ELR (cell line): ENCODE data around the gene BPI.
"Not testable (repeated sequence)": the region's sequence is repeated elsewhere in the genome, so short reads cannot be mapped to it uniquely, and the experiment has no call there.

Experiments used
- DNase-seq: peaks from one replicate; pipeline ENCODE4 v3.0.0-alpha.2; 2015; ENCODE audit warnings: low read depth

The BPI gene

DNA sequence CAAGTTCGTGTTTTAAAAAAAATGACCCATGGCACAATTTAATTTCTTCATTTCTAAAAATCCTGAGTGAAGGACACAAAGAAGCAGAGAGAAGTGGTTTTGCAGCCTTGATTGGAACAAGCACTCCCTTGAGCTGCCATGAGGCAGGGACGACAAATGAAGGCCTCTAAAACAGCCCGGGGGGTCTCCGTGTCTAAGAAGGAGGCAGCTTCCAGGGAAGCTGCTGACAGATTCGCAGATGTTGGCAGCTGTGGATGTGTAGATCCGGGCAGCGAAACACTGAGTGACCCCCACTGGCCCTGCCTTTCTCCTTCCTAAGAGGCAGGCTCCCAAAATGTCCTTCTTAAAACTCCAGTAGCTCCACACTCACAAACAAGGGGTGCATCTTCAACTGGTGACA is 32.8 kb downstream of the BPI start:
- no peak for DNase-seq

DNA sequence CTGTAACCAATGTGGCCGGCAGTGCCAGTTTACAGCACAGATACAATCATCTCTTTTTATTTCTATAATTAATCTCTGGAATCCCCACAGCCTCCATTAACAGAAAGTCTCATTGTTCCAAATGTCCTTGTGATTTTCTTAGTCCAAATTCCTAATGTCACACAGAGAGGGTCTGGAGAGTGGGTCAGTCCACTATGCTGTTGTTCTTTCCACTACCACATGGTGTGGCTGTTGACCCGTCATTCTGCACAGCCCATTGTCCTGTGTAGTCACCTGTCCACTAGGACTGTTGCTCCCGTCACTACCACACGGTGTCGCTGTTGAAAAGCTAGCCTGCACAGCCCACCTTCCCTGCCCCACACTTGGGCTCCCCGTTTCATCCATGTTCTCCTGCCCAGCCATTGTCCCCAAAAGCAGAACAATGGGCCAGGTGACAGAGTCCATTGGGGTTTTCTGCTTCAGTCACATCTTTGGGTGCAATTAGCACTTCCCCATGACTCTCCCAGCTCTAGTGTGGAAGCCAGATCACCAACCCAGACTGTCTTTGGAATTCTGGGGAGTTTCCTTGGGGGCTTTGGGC is 33.7 kb downstream of the BPI start:
- DNase-seq, result peak; percentile 75

DNA sequence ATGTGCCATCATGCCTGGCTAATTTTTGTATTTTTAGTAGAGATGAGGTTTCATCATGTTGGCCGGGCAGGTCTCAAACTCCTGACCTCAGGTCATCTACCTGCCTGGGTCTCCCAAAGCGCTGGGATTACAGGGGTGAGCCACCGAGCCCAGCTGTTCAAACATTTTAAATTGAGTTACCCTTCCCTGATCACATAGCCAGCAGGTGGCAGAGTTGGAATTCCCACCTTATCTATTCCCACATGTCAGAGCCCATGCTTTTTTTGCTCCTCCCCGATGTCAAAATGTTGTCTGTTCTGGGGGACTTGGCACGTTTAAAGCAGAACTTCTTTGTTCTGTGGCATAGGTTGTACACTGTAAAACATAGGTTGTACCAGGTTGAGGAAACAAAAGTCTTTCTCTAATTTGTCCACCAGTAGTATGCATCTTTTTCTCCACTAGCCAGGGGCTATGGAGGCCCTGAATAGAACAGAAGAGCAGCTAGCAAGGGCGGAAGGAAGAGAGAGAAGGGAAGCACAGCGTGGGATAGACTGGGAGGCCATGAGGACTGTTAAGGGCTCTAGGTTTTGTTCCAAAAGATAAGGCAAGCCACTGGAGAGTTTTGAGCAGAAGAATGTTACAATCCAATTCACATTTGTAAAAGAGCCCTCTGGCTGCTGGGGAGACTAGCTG is 35.0 kb downstream of the BPI start:
- peak; percentile 49 for DNase-seq

DNA sequence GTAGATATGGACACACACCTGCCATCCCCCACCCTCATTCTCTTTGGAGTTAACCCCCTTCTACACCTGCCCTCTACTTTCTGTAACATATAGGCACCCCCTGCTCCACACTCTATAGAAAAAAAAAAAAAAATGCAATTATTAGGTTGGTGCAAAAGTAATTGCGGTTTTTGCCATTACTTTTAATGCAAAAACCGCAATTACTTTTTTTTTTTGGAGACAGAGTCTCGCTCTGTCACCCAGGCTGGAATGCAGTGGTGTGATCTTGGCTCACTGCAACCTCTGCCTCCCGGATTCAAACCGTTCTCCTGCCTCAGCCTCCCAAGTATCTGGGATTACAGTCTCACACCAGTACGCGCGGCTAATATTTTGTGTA is 35.6 kb downstream of the BPI start:
- DNase-seq, result not testable (repeated sequence)

DNA sequence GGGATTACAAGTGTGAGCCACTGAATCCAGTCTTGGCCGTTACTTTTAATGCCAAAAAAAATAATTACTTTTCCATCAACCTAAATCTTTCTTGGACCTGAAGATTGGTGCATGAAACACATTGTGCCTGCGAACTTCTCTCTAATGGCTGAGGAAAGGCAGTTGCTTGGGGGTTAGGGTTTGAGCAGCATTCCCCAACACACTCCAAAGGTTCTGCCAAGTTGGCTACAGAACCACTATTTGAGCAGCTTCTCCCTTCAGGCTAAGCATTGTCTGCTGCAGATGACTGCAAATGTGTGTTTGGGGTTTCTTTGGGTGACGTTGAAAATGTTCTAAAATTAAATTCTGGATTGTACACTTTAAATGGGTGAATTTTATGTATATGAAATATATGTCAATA is 36.0 kb downstream of the BPI start:
- DNase-seq, result no peak

DNA sequence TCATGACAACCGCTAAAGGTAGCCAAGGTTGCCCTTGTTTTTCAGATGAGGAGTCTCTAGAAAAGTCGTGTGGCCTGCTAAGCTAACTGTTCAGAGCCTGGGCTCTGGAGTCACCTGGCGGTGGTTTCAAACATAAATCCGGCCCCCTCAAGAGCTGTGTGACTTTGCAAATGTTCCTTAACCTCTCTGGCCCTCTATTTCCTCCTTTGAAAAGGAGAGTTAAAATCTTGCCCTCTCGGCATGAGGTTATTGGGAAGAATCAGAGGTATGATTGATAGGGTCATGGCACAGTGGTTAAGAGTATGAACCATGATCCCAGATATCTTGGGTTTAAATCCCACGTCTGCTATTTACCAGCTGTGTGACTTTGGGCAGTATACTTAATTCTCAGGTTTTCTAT is 36.7 kb downstream of the BPI start:
- no peak for DNase-seq

DNA sequence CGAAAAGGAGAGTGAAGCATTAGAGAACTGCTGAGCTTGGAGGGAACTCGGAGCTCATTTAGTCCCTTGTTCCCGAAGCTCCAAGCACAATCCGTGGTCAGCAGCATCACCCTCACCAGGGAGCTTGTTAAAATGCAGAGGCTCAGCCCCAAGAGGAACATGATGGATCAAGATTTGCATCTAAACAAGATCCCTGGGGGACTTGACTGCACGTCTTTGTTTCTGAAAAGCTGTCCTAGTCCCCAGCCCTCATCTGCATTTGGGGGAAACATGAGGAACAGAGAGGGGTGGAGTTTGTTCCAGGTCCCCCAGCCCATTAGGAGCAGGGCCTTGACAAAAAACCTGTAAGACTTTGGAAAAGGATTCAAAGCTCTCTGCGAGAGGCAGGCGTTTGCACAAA is 38.3 kb downstream of the BPI start:
- DNase-seq, result no peak

DNA sequence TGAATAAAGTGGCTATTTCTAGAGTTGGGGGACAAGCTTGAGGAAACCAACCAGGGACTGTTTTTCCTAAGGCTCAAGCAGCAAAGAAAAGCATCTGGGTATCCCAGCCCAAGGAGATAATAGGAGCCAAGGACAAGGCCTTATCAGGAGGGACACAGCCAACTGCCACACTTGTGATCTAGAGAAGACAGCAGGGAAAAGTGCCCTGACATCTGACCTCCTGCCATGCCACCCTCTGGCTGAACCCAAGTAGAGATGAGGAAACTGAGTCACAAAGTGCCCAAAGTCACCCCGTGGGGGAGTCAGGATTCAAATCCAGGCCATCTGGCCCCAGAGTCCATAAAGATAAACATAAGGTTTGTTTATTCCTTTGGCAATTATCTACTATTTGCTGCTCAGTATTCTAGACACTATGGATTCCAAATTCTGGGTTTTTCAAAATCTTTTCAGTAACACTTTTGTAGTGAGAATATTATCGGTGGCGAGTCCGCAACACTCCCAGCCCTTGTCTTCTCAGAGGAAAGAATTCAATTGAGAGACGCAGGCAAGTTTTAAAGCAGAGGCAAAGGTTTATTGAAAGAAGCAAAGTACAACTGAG is 38.9 kb downstream of the BPI start:
- DNase-seq, result no peak

DNA sequence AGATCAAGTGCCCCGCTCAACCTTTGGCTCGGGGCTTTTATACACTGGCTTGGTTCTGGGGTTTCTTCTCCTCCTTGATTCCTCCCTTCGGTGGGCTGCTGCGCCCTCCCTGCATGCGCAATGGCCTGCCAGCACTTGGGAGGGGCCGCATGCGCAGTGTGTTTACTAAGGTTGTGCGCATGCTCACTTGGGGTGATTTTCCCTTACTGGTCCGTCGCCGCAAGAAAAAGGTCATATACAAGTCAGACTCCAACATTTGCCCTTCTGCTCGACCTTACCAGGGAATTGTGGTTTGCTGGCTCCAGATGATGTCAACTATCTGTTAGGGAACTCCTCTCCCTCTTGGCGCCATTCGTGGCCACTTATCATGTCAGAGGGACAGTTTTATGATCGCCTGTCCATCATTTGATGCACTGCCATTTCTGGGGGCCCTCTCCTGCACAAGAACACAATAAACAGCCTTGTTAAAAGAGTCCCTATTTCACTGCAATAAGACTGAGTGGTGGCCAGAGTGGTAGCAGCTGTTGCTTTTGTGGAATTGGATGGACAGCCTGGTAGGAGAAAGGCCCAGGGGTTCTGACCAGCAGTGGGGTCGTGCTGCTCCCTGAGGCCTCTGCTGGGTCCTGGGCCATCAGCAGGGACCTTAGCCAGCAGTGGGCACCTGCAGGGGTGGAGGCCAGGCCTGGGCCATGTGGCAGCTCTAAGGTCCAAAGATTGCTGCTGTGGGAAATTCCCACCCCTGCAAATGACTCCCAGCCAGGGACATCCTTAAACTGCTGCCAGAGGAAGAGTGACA is 39.6 kb downstream of the BPI start:
- DNase-seq, result peak; percentile 70

DNA sequence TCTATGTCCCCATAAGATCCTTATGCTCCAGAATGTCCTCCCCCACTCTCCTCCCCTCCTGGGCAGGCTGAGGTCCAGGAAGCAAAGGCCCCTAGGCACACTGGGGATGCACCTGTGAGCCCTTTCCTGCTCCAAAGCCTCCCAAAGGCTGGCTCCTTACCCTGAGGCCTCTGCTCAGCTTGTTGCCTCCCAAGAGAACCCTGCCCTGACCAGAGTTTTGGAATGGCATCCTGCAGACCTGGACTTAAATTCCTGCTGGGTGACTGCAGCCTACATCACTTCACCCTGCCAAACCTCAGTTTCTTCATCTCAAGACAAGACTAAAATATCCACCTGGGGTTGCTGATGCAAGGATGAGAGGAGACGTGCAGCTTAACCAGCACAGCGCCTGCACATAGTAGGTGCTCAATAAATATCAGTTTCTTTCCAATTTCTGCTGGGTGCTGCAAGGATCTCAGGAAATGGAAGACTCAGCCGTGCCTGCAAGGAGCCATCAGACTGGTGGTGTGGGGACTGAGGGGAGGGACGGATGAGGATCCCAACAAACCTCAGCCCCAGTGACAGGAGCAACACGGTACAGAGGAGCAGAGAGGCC is 40.2 kb downstream of the BPI start:
- DNase-seq, result no peak

DNA sequence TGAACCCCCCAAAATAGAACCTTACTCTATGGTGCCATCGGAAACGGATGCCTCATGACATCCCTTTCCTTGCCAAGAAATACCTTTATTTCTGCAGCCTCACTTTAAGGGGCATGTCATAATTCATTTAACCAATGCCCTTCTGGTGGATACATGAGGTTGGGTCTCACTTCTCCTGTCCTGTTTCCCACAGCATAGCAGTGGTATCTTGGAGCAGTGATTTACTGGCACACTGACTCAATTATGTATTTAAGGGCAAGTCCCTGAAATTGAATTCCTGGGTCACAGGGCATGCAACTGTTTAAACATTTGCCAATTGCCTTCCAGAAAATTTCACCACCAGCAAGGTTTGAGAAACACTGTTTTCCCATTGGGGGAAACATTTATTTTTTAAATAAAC is 41.7 kb downstream of the BPI start:
- no peak for DNase-seq

DNA sequence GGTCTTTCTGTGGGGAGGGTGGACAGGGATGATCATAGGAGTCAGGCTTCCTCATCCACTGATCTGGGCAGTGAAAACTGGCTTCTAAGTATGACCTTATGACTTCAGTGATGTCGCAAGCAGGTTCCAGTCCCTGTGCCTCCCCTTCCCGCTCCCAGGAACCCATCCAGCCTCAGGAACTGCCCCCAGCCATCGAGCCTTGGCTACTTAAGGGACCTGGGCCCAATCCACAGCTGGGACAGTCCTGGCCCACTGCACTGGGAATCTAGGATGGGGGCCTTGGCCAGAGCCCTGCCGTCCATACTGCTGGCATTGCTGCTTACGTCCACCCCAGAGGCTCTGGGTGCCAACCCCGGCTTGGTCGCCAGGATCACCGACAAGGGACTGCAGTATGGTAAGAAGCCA is 42.3 kb downstream of the BPI start, which contains the start of gene LBP:
TSS of gene LBP (plus strand) at position 236 of the 405 bp plus-strand sequence. CDS start at position 271, 35 bp downstream.
- no peak for DNase-seq

DNA sequence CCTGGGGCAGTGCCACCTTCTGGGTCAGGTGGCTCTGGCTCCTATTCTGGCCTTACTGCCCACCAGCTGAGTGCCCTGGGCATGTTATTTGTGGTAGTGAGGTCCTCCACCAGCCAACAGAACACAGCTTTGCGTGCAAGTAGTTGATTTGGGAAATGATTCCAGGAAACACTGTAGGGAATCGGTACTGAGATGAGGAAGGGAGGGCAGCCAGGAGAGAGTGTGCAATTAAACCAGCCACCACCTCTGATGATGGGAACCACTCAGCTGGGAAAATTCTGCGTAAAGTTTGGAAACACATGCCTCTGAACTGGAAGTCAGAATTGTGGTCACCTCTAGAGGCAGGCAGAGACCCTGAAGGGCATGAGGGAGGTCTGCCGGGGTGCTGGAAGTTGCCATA is 42.8 kb downstream of the BPI start:
- no peak for DNase-seq

DNA sequence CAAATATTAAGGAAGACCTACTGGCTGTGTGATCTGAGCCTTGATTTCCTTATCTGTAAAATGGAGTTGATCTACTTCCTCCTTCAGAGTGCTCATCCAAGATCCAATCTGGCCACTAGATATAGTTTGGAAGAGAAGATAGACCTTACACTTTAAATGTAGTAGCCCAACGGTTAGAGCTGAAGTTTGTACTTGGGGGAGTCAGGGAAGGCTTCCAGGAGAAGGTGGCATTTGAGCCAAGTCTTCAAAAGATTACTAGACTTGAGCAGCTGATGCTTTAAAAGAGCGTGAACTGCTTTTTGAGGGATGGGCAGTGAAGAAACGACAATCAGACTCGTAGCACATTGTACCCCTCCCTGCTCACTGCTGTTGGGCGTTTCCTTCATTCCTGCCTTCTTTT is 45.9 kb downstream of the BPI start:
- no peak for DNase-seq

DNA sequence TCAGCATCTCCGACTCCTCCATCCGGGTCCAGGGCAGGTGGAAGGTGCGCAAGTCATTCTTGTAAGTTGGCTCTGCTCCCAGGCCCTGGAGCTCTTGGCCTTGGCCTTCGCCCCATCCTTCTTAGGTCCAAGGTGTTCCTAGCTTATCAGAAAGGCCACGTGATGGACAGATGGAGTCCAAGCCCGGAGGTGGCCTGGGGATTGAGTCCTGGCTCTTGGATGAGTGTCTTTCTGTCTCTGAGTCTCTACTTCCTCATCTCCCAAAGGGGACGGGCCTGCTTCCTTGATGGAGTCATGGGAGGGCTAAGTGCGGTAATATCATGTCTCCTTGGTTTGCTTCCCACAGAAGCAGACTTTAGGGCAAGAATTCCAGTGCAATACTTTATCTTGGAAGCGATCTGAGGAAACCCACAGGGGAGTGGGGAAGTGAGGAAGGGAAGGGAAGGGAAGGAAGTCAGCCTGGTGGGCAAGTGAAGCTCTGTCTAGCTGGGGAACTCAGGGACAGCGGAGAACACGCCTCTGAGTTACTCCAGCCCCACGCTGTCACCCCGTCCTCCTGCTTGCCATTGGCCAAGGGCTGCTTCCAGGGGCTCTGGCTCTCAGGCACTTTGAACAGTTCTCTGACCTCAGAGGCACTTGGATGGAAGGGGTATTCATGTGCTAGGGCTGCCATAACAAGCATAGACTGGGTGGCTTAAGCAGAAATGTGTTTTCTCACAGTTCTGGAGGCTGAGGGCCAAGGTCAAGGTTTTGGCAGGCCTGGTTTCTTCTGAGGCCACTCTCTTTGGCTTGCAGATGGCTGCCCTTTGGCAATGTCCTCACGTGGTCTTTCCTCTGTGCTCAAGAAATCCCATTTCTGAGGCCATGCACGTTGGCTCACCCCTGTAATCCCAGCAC is 47.2 kb downstream of the BPI start:
- no peak for DNase-seq

DNA sequence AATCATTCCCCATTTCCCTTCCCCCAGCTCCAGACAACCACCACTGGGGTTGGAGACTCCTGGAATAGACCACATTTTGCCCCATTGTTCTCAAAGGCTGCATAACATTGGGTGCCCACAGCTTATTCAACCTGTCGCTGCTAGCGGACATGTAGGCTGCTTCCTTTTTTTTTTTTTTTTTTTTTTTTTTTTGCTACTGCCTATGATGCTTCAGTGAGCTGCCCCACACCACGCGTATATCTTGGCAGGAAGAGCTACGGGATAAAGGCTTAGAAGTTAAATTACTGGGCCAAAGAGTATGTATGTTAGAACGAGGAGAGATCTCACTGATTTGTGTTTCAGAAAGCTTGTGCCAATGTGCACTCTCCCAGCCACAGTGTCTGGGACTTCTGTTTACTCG is 49.4 kb downstream of the BPI start:
- DNase-seq, result no peak

DNA sequence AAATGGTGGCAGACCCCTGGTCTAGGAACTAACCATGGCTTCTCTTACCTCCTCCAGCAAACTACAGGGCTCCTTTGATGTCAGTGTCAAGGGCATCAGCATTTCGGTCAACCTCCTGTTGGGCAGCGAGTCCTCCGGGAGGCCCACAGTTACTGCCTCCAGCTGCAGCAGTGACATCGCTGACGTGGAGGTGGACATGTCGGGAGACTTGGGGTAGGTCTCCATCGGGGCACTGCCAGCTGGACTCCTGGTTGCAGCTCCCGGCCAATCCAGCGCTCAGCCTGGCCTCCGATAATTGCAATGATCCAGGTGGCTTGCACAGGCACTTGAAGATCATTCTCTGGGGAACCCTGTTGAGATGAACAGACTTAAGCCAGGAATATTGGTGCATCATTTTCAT is 50.3 kb downstream of the BPI start:
- DNase-seq, result no peak

DNA sequence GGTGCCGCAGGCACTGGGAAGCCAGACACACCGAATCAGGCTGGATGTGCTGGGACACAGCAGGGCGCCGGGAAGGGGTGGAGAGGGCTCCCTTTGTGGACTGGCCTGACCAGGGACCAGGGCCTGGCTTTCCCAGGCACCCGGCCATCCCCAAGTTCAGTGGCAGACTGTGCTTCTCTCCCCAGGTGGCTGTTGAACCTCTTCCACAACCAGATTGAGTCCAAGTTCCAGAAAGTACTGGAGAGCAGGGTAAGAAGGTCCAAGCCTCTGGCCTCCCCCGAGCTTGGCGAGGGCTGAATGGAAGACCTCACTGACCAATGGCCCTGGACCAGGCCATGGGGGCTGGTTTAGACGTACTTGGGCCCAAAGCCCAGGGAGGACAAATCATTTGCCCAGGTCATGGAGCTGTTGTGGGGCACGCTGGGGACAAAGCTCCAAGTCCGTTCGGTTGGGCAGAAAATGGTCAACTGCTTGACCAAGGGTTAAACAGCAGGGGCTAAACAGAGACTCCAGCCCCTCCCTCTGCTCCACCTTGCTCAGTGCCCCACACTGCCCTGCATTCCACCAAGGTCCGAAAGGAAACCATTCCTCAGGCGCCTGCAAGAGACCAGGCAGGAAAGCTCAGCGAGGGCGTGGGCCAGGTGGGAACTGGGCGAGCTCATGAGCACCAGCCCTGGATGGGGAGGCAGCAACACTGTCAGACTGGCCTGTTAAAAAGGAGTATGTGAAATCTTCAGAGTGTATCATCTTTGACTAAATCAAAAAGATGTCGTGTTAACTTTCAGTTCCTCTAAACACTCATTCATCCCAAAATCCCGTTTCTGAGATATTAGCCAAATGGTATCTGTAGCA is 51.4 kb downstream of the BPI start:
- peak; percentile 28 for DNase-seq

DNA sequence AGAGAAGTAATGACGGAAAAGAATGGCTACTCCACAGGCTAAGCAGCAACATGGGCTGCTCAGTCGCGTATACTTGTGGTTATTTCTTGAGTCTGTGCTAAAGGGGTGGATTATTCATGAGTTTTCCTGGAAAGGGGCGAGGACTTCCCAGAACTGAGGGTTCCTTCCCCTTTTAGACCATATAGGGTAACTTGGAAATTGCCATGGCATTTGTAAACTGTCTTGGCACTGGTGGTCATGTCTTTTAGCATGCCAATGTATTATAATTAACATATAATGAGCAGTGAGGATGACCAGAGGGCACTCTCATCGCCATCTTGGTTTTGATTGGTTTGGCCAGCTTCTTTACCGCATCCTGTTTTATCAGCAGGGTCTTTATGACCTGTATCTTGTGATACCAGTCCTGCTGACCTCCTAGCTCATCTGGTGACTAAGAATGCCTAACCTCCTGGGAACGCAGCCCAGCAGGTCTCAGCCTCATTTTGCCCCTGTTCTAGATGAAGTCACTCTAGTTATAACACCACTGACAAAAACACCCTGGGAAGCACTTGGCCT is 53.8 kb downstream of the BPI start:
- DNase-seq, result peak; percentile 71

DNA sequence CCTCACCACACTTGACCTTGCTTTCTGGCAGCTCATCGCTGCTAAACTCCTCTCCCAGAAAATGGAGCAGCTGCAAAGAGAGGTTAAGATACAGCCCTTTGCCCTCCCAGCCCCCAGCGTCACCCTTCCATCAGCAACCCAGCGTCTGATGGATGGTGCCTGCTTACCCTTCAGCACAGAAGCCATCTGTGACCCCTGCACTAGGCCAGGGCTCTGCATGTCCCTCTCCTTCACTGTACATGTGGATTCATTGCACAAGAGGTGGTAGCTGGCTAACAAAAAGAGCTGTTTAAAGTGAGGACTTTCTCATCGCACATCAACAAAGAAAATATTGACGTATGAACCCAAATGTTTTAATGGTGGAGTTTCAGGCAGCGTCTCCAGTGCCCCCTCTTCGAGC is 54.6 kb downstream of the BPI start:
- no peak for DNase-seq
